Inflammatory macrophage treated with lipopolysaccharide for 1 hour (primary cell): ENCODE results near the gene MAML3.

Source experiments
- DNase-seq, 2 donors: peaks; one replicate each; pipeline ENCODE4 v3.0.0-alpha.2; 2020 to 2022

MAML3 gene

GRCh38 chr4:140037353-140038030 lies 116.5 kb downstream of the MAML3 start:
- no peak for DNase-seq

- no peak for DNase-seq
Observed at GRCh38 chr4:140031706-140032105, 122.3 kb downstream of the MAML3 start.

- DNase-seq: no peak
Observed at GRCh38 chr4:140031061-140031460, 122.9 kb downstream of the MAML3 start.

DNA sequence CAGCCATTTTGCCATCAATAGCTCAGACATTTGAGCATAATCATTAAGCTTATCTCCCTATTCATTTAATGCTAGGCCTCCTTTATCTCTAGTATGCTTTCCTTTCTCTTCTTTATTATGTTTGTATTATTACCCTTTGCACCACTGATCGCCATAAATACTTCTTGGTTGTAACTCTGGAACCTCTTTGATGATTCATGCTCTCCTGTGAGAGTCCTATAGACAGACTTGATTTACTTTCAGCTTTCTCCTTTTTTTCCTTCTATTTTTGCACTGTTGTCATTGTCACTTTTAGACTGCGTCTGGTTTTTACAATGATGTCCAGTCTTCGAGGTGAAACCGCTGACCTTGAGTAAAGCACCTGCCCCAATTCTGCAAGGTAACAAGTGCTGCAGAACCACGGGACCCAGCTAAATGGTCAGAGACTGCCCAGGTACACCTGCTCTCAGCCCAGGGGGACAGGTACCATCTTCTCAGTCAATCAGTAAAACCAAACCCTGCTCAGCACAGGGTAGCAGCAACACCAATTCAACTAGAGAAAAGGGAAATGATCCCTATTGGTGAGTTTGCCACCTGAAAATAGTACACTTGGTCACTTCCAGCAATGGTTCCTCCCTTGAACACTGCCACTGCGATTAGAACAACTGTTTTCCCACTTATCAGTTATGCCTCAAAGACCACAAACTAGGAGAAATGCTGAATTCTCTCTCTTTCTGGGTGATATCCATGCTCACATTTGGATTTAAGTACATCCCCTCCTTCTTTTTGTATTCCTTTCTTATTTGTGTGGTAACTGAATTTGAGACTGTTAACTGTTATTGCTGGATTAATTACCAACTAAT lies 125.1 kb downstream of the MAML3 start:
- DNase-seq: no peak

DNA sequence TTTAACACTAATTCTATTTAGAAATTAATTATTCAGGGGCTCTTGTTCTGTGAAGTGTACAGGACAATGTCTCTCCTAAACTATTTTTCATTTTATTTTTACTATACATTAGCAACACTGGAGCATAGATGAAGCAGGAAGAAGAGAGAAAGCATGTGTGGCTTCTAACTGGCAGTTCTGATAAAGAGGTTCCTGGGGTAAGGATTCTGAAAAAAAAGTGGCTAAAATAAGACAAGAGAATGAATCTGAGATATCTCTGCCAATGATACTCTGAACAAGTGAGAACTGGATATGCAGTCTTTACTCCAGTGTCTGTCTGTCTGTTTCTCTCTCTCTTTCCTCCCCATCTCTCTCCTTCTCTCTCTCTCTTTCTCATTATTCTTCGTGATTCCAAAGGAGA lies 125.9 kb downstream of the MAML3 start:
- no peak for DNase-seq

GRCh38 chr4:140027101-140027500 lies 126.9 kb downstream of the MAML3 start:
- DNase-seq: peak; percentile 64 to 71

GRCh38 chr4:140025470-140025869 lies 128.5 kb downstream of the MAML3 start:
- DNase-seq: no peak

GRCh38 chr4:140020457-140021361 lies 133.3 kb downstream of the MAML3 start:
- no peak for DNase-seq

- no peak for DNase-seq
Observed at GRCh38 chr4:140019619-140020347, 134.2 kb downstream of the MAML3 start.

- DNase-seq: peak; percentile 64 to 84
Observed at GRCh38 chr4:140018931-140019618, 134.9 kb downstream of the MAML3 start.

DNA sequence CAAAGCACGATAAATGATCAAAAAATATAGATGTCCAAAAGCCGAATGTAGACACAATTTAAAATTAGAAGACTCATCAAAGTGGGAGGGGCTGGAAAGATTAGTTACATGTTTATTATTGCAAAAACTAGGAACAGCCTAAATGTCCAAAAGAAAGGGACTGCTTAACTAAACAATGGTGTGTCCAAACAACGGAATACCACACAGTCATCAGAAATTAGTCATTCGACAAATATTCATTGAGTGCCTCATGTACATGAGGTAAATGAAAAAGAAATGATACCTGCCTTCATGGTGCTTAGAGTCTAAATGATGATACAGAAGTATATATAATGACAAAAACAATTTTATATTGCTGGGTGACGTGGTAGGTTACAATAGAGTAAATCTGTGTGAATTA lies 139.7 kb downstream of the MAML3 start:
- DNase-seq: peak in 1 of 2 donors; percentile 7

- peak; percentile 50 to 85 for DNase-seq
Observed at GRCh38 chr4:140012688-140013486, 141.1 kb downstream of the MAML3 start.

DNA sequence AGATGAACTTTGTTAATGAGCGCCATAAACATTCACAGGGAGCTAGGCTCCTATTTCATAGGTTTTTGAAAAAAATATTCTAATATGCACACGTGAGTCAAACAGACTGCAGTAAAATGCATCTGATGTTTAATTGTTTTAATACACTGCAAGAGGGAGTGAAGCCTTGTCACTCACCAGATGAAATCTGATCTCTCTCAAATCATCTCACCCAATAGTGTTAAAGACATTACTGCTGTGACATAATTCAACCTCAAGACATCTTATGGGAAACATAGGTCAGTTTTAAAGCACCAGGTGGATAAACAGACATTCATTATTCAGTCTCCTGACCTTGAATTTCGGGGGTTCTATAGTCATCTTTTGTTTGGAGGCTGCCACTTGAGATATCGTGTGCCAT lies 148.3 kb downstream of the MAML3 start:
- no peak for DNase-seq

- DNase-seq: no peak
Observed at GRCh38 chr4:140004922-140005627, 148.9 kb downstream of the MAML3 start.

GRCh38 chr4:140004549-140004895 lies 149.5 kb downstream of the MAML3 start:
- no peak for DNase-seq

DNA sequence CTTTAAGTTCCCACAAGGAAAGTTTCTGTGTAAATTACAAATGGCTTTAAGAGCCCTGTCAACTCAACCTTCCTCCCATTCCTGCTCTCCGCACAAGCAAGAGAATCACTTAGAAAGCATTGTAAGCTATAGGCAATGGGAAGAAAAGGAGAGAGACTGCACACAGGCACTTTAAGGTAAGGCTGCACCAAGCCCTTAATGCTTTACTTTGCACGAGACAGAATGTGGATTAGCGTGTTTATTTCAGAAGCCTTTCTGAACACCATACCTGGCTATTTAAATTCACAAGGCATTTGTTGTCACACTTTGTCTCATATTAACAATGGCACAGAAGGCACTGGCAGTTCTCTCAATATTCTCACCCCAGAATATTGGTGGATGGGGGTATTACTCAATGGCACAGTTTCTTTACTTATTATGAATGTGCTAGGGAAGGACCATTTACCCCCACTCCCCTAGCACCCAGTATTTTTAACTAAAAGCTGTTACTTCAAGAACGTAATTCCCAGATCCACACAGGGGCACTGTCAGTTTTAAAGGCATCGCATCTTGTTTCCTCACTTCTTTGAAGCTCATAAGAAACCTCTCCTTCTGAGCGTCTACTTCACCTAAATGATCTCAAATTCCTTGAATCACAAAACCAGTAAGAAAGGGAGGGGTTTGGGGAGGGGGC lies 150.0 kb downstream of the MAML3 start:
- DNase-seq: no peak

- no peak for DNase-seq
Observed at GRCh38 chr4:140000232-140000631, 153.8 kb downstream of the MAML3 start.

DNA sequence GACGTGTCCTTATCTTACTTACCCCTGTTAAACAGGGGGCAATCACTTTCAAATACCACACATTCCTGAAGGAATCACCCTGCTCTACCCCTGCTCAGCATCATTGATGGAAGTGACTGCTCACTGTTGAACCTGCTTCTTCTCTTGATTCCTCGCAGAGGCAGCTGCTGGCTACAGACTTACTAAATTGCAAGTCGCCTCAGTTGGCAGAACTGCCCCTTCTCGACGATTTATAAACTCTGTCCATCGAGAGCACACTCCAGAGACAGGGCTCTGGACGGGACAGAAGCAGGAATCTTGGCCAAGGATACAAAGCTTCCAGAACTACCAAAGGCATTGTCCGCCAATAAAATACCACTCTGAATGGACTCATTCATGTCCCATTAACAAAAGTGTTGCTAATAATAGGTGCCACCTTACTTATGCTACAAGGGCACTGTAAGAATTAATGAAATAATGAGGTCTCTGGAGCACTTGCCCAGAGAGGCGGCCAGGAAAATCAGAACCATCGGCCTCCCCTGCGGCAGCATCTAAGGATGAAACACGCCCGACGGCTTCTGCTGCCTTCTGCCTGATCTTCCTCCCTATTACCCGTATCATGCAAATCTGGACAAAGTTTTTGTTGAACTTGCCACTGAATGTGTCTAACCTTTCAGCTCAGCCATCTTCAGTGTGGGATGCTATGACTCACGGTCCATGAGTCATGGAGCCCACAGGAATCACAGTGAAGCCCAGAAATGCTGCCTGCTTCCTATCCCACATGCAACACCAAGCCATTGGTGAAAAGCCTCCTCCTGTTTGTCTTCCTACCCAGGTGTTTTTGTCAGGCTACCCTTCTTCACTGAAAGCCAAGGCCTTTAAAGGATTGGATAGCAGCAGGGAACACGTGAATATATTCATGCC lies 164.9 kb downstream of the MAML3 start:
- DNase-seq: peak; percentile 85 to 90

DNA sequence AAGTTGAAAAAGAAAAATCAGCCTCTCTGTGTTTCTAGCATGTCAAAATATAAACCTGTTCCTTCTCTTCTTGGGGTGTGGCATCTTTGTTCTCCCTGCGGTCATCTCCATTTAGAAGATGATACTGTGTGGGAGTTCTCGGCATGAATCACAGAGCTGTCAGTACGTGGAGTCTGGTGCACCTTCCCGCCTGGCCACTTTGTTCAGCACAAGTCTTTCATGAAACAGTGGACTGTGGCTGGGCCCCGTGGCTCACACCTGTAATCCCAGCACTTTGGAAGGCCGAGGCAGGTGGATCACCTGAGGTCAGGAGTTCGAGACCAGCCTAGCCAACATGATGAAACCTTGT lies 166.5 kb downstream of the MAML3 start:
- DNase-seq: no peak
